GM12872 (cell line): ENCODE results near the gene PAX5.

Experiments
- TF ChIP-seq, protein P1 (sequence below): IDR thresholded peaks from 3 replicates; pipeline ENCODE4 v1.5.1; 2011; ENCODE audit warnings: low read depth, mild to moderate bottlenecking, low read length, moderate library complexity; ENCODE audit not compliant: insufficient read depth

PAX5 gene

DNA sequence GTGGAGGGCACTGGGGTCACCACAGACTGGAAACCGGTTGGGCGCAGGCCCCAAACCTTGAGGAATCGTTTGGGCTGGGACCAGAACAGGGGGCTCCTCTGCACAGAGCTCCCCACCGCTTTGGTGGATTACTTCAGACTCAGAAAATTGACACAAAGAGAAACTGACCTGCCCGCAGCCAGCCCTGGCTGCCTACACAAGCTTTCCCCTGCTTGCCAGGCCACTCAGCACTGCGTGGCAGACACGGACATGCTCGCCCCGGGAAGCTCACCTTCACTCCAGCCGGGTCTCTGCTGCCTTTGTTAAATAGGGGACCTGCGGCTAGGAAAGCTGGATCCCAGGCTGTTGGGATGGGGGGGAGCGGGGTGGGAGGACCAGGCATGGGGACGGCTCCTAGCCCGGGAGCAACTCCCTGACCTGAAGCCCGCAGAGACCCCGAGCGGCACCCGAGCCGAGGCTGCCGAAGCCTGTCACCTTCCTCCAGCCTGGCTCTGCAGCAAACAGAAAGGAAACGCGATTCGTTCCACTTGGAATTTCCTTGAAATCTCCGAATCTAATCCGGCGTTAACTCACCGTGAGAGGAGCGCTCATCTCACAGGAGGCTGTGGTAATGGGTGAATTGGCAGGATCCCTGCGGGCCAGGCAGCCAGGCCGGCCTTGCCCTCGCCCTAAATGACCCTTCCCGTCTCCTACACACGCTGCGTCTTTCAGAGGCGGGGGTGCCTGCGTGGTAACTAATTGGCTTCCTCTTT, 8.8 kb downstream of the PAX5 start:
- TF ChIP-seq, protein P1, sequence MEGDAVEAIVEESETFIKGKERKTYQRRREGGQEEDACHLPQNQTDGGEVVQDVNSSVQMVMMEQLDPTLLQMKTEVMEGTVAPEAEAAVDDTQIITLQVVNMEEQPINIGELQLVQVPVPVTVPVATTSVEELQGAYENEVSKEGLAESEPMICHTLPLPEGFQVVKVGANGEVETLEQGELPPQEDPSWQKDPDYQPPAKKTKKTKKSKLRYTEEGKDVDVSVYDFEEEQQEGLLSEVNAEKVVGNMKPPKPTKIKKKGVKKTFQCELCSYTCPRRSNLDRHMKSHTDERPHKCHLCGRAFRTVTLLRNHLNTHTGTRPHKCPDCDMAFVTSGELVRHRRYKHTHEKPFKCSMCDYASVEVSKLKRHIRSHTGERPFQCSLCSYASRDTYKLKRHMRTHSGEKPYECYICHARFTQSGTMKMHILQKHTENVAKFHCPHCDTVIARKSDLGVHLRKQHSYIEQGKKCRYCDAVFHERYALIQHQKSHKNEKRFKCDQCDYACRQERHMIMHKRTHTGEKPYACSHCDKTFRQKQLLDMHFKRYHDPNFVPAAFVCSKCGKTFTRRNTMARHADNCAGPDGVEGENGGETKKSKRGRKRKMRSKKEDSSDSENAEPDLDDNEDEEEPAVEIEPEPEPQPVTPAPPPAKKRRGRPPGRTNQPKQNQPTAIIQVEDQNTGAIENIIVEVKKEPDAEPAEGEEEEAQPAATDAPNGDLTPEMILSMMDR = no peak

GRCh38 chr9:37017546-37017945, 16.5 kb downstream of the PAX5 start:
- TF ChIP-seq, protein P1 = no peak

- TF ChIP-seq, protein P1 = no peak
These were observed 22.5 kb downstream of the PAX5 start for GRCh38 chr9:37011530-37011929.

DNA sequence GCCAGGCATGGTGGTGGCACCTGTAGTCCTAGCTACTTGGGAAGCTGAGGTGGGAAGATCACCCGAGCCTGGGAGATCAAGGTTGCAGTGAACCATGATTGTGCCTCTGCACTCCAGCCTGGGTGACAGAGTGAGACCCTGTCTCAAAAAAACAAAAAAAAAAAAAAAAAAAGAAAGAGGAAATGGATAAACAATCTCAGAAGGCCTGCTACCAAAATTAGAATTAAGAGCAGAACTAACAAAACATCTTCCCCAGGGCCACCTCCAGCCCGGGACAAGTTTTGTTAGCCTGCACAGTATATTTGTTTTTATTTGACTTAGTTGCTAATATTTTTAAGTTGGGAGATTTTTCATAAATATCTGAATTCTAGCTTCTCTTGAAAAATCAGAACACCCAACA, 23.1 kb downstream of the PAX5 start:
- TF ChIP-seq, protein P1 = no peak

DNA sequence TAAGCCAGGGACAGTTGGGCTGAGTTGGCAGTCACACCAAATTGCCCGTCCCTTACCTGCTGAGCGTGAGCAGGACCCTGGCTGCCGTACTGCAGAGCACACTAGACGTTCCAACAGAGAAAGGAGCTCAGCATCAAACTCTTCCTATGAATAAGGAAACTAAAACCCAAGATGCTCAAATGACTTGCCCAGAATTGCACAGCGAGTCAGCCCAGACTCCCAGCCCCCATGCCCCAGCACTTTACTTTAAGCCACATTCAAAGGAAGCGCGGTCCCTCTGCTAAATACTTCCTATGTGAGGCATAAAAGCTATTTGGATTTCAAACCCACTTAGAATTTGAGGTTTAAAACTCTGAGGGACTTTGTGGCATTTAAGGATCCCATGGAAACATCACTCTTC, 23.9 kb downstream of the PAX5 start:
- TF ChIP-seq, protein P1 = no peak

- TF ChIP-seq, protein P1 = no peak
These were observed 26.8 kb downstream of the PAX5 start for GRCh38 chr9:37007295-37007694.

DNA sequence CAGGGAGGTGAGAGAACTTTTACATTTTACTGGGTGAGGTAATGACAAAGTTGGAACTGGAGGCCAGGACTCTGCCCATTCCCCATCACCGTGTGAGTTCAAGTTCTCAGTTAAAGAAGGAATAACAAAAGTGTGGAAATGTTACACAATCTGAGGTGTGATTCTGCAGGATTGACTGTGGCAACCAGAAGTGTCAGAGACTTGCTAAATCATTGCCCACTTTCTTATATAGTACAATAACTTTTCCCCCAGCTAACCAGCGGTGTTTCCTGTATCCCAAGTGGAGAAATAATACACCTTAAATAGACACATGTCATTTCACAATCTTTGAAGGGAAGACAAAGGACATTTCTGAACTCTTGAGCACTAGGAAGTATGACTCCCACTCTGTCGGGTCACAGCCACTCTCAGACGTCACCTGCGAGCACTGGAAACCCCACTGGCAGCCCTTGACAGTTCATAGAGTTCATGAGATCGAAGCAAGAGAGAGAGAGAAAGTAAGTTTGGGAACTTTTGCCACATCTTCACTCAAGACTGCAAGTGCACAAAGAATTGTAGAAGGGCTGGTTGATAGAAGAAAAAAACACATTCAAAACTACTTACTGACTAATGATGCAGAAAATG, 28.4 kb downstream of the PAX5 start:
- TF ChIP-seq, protein P1 = no peak
